Astrocyte (in vitro differentiated cells and primary cell): ENCODE results near the gene ARG2.

Experiments
- CTCF ChIP-seq: IDR thresholded peaks from 2 replicates; pipeline ENCODE4 v1.5.1; 2011; ENCODE audit warnings: low read depth, mild to moderate bottlenecking, inconsistent platforms, low read length, moderate library complexity; ENCODE audit not compliant: insufficient read depth
- EZH2 ChIP-seq: IDR thresholded peaks from 2 replicates; pipeline ENCODE4 v1.6.1; 2012; ENCODE audit warnings: mild to moderate bottlenecking, low read length, inconsistent platforms; ENCODE audit not compliant: insufficient read depth

- TF ChIP-seq CTCF = no peak
- no peak for TF ChIP-seq EZH2
Observed at GRCh38 chr14:67581643-67582042, 38.1 kb upstream of the ARG2 start.
